Measurements from ENCODE around the gene TMEM31. TPM values are rescaled to one million over a fixed set of nuclear protein-coding genes. Genes with fewer than 3 reads are reported as not detected.

The TMEM31 gene
- total and polyA plus RNA-seq, 2 experiments from 2014 or later, result 0.60 TPM; not detected in 1

DNA sequence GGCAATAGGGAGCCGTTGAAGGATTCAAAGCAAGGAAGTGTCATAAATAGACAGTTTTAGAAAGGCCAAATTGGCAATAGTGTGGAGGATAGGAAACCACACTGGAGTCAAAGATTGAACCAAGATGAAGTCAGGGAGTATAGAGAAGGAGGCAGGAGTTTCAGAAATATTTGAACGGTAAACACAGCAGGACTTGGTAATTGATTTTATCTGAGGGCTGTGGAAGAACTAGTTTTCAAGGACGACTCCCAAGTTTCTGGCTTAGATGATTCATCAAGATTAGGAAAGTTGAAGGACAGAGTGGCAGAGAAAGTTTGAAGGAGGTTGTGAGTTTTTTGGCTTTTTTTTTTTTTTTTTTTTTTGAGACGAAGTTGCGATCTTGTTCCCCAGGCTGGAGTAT, 11.5 kb upstream of the TMEM31 start:
- no peaks in the 10 kb centered on the region for H3F3A ChIP-seq (replicated peaks; ENCODE audit: low read depth)
- H3K79me2 ChIP-seq (replicated peaks; ENCODE audit: insufficient read depth), result no peaks in the 10 kb centered on the region
- H3K27me3 Mint-ChIP-seq (ENCODE audit: insufficient read depth, low read depth, poor library complexity), result no peaks in the 10 kb centered on the region
- H3K4me1 Mint-ChIP-seq, result peaks cover 12% of the 10 kb centered on the region; the same call in 2 of the 3 replicates
- no peaks in the 10 kb centered on the region for H3K9me3 Mint-ChIP-seq
- H3K9me2 ChIP-seq (ENCODE audit: insufficient read depth), result no peaks in the 10 kb centered on the region
- H3K36me3 Mint-ChIP-seq (ENCODE audit: low read depth), result no peaks in the 10 kb centered on the region
- H3K27me3 ChIP-seq (ENCODE audit: insufficient read depth), result no peaks in the 10 kb centered on the region
- H4K20me1 ChIP-seq (replicated peaks; ENCODE audit: insufficient read depth), result no peaks in the 10 kb centered on the region
- no peak for ATAC-seq
- no peak overlapping the region for H2AFZ ChIP-seq
- no peaks in the 10 kb centered on the region for H3K36me3 ChIP-seq (ENCODE audit: insufficient read depth)
- H3K4me3 Mint-ChIP-seq, result no peak overlapping the region
- H3K4me1 ChIP-seq (ENCODE audit: insufficient read depth), result no peaks in the 10 kb centered on the region; the same call in none of the 2 replicates
- no peak overlapping the region for H3K27ac ChIP-seq (ENCODE audit: low read depth)
- H3K27ac Mint-ChIP-seq, result no peak overlapping the region
- no peak overlapping the region for H3K4me2 ChIP-seq
- DNase-seq (ENCODE audit: low spot score), result no peak
- no peak for TF ChIP-seq NANOG (IDR thresholded peaks at IDR 0.05; ENCODE audit: borderline replicate concordance)
- no peak for TF ChIP-seq EZH2phosphoT487 (IDR thresholded peaks at IDR 0.05; ENCODE audit: unreplicated experiment)
- TF ChIP-seq ZNF114 (CRISPR knock-in tag; IDR thresholded peaks at IDR 0.05), result no peak
- TF ChIP-seq, protein P1, sequence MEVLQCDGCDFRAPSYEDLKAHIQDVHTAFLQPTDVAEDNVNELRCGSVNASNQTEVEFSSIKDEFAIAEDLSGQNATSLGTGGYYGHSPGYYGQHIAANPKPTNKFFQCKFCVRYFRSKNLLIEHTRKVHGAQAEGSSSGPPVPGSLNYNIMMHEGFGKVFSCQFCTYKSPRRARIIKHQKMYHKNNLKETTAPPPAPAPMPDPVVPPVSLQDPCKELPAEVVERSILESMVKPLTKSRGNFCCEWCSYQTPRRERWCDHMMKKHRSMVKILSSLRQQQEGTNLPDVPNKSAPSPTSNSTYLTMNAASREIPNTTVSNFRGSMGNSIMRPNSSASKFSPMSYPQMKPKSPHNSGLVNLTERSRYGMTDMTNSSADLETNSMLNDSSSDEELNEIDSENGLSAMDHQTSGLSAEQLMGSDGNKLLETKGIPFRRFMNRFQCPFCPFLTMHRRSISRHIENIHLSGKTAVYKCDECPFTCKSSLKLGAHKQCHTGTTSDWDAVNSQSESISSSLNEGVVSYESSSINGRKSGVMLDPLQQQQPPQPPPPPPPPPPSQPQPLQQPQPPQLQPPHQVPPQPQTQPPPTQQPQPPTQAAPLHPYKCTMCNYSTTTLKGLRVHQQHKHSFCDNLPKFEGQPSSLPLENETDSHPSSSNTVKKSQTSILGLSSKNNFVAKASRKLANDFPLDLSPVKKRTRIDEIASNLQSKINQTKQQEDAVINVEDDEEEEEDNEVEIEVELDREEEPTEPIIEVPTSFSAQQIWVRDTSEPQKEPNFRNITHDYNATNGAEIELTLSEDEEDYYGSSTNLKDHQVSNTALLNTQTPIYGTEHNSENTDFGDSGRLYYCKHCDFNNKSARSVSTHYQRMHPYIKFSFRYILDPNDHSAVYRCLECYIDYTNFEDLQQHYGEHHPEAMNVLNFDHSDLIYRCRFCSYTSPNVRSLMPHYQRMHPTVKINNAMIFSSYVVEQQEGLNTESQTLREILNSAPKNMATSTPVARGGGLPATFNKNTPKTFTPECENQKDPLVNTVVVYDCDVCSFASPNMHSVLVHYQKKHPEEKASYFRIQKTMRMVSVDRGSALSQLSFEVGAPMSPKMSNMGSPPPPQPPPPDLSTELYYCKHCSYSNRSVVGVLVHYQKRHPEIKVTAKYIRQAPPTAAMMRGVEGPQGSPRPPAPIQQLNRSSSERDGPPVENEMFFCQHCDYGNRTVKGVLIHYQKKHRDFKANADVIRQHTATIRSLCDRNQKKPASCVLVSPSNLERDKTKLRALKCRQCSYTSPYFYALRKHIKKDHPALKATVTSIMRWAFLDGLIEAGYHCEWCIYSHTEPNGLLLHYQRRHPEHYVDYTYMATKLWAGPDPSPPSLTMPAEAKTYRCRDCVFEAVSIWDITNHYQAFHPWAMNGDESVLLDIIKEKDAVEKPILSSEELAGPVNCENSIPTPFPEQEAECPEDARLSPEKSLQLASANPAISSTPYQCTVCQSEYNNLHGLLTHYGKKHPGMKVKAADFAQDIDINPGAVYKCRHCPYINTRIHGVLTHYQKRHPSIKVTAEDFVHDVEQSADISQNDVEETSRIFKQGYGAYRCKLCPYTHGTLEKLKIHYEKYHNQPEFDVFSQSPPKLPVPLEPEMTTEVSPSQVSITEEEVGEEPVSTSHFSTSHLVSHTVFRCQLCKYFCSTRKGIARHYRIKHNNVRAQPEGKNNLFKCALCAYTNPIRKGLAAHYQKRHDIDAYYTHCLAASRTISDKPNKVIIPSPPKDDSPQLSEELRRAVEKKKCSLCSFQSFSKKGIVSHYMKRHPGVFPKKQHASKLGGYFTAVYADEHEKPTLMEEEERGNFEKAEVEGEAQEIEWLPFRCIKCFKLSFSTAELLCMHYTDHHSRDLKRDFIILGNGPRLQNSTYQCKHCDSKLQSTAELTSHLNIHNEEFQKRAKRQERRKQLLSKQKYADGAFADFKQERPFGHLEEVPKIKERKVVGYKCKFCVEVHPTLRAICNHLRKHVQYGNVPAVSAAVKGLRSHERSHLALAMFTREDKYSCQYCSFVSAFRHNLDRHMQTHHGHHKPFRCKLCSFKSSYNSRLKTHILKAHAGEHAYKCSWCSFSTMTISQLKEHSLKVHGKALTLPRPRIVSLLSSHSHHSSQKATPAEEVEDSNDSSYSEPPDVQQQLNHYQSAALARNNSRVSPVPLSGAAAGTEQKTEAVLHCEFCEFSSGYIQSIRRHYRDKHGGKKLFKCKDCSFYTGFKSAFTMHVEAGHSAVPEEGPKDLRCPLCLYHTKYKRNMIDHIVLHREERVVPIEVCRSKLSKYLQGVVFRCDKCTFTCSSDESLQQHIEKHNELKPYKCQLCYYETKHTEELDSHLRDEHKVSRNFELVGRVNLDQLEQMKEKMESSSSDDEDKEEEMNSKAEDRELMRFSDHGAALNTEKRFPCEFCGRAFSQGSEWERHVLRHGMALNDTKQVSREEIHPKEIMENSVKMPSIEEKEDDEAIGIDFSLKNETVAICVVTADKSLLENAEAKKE (CRISPR knock-in tag; IDR thresholded peaks at IDR 0.05), result no peak
- TF ChIP-seq STAT1 (IDR thresholded peaks at IDR 0.05; ENCODE audit: unreplicated experiment), result no peak
- H3K4me3 ChIP-seq, result no peak overlapping the region

DNA sequence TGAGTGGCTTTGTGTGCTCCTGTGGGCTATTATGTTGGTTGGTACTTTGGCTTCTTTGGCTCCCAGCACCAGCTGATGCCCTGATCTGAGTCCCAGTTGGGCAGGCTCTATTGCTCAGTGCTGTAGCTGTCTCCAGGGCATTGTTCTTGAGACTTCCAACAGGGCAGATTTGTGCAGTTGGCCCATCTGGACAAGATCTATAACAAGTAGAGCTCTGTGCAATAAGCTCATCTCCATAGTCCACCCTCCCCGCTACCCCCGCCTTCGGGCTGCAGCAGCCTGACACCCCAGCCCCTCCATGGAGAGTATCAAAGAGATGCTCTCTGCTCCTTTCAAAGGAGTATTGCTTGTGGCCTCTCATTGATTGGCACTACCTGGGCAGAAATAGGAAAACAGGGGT, 5.8 kb upstream of the TMEM31 start:
- Histone ChIP-seq H4K20me1 (replicated peaks; ENCODE audit: insufficient read depth) (no peaks in the 10 kb centered on the region), H3K9me2 (ENCODE audit: insufficient read depth) (no peaks in the 10 kb centered on the region), H3K4me2 (no peak overlapping the region), H3K27me3 (ENCODE audit: insufficient read depth) (no peaks in the 10 kb centered on the region), H2AFZ (no peak overlapping the region), H3K79me2 (replicated peaks; ENCODE audit: insufficient read depth) (no peaks in the 10 kb centered on the region), H3K36me3 (ENCODE audit: insufficient read depth) (no peaks in the 10 kb centered on the region), H3F3A (replicated peaks; ENCODE audit: low read depth) (no peaks in the 10 kb centered on the region), H3K4me1 (ENCODE audit: insufficient read depth) (no peaks in the 10 kb centered on the region), H3K4me3 (no peak overlapping the region), H3K27ac (ENCODE audit: low read depth) (no peak overlapping the region)
- no peaks in the 10 kb centered on the region for H3K27me3 Mint-ChIP-seq (ENCODE audit: insufficient read depth, low read depth, poor library complexity)
- ATAC-seq (no peak), DNase-seq (ENCODE audit: low spot score) (no peak)
- no peaks in the 10 kb centered on the region for H3K36me3 Mint-ChIP-seq (ENCODE audit: low read depth)
- H3K4me1 Mint-ChIP-seq, result peaks cover 3% of the 10 kb centered on the region; the same call in 1 of the 3 replicates
- no peak overlapping the region for H3K4me3 Mint-ChIP-seq
- no peaks in the 10 kb centered on the region for H3K9me3 Mint-ChIP-seq
- no peak overlapping the region for H3K27ac Mint-ChIP-seq
- no peak for TF ChIP-seq ZNF331 (CRISPR knock-in tag; IDR thresholded peaks at IDR 0.05; ENCODE audit: low read depth)
- TF ChIP-seq, protein P2, sequence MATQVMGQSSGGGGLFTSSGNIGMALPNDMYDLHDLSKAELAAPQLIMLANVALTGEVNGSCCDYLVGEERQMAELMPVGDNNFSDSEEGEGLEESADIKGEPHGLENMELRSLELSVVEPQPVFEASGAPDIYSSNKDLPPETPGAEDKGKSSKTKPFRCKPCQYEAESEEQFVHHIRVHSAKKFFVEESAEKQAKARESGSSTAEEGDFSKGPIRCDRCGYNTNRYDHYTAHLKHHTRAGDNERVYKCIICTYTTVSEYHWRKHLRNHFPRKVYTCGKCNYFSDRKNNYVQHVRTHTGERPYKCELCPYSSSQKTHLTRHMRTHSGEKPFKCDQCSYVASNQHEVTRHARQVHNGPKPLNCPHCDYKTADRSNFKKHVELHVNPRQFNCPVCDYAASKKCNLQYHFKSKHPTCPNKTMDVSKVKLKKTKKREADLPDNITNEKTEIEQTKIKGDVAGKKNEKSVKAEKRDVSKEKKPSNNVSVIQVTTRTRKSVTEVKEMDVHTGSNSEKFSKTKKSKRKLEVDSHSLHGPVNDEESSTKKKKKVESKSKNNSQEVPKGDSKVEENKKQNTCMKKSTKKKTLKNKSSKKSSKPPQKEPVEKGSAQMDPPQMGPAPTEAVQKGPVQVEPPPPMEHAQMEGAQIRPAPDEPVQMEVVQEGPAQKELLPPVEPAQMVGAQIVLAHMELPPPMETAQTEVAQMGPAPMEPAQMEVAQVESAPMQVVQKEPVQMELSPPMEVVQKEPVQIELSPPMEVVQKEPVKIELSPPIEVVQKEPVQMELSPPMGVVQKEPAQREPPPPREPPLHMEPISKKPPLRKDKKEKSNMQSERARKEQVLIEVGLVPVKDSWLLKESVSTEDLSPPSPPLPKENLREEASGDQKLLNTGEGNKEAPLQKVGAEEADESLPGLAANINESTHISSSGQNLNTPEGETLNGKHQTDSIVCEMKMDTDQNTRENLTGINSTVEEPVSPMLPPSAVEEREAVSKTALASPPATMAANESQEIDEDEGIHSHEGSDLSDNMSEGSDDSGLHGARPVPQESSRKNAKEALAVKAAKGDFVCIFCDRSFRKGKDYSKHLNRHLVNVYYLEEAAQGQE (IDR thresholded peaks at IDR 0.05; ENCODE audit: unreplicated experiment), result no peak
- TF ChIP-seq POLR2AphosphoS5 (IDR thresholded peaks at IDR 0.05; ENCODE audit: low read depth), result no peak
- TF ChIP-seq STAT1 (IDR thresholded peaks at IDR 0.05; ENCODE audit: unreplicated experiment), result no peak

All from GM23338 (cell line).